K562 (cell line): ENCODE measurements around the gene RND1. TPM values are rescaled to one million over a fixed set of nuclear protein-coding genes. Genes with fewer than 3 reads are reported as not detected.

Experiments used
- BRD9 ChIP-seq: fragments of 450-650 bp; IDR thresholded peaks from 2 replicates; pipeline ENCODE4 v1.6.1; 2018; ENCODE audit warnings: low read depth; ENCODE audit not compliant: partially characterized antibody
- CBX3 ChIP-seq, 2 experiments: IDR thresholded peaks; 1 replicate in 1 of 2; 2 replicates in 1 of 2; pipeline ENCODE4 v1.6.1; 2012; ENCODE audit warnings: inconsistent platforms in 2 of 2, low read length in 2 of 2, borderline replicate concordance in 1 of 2, control low read depth in 1 of 2
- COPS2 ChIP-seq: fragments of 450-650 bp; conservative IDR thresholded peaks from 2 replicates; pipeline ENCODE4 v1.6.1; 2016; ENCODE audit warnings: mild to moderate bottlenecking, moderate library complexity
- DMBX1 ChIP-seq: fragments of 250-450 bp; sonication (Bioruptor Pico); IDR thresholded peaks from 2 replicates; pipeline ENCODE4 v1.8.0; 2022; ENCODE audit warnings: inconsistent platforms, mild to moderate bottlenecking, moderate library complexity, borderline replicate concordance
- ETV1 ChIP-seq: fragments of 450-650 bp; conservative IDR thresholded peaks from 2 replicates; pipeline ENCODE4 v1.6.1; 2016; ENCODE audit warnings: missing genetic modification characterization, control low read depth, low read depth, missing compliant biosample characterization
- HOXB6 ChIP-seq: fragments of 250-450 bp; sonication (Bioruptor Pico); IDR thresholded peaks from 2 replicates; pipeline ENCODE4 v1.5.1; 2022; ENCODE audit warnings: mild to moderate bottlenecking, borderline replicate concordance
- MBD2 ChIP-seq: sonication (generic); IDR thresholded peaks from 2 replicates; pipeline ENCODE4 v1.6.1; 2016; ENCODE audit warnings: low read depth, borderline replicate concordance
- MCM3 ChIP-seq: fragments of 450-650 bp; IDR thresholded peaks from 2 replicates; pipeline ENCODE4 v1.6.1; 2016
- PHB ChIP-seq: fragments of 250-450 bp; sonication (Bioruptor Pico); IDR thresholded peaks from 2 replicates; pipeline ENCODE4 v1.5.0; 2021
- POLR2AphosphoS5 ChIP-seq: IDR thresholded peaks from 2 replicates; pipeline ENCODE4 v1.6.1; 2011; ENCODE audit warnings: mild to moderate bottlenecking, low read depth, low read length, moderate library complexity; ENCODE audit not compliant: control insufficient read depth, insufficient read depth
- POLR2B ChIP-seq: fragments of 450-650 bp; IDR thresholded peaks from 2 replicates; pipeline ENCODE4 v1.6.1; 2018; ENCODE audit warnings: low read depth; ENCODE audit not compliant: partially characterized antibody
- ZBTB7A ChIP-seq: IDR thresholded peaks from 2 replicates; pipeline ENCODE4 v1.6.1; 2011; ENCODE audit warnings: low read depth, mild to moderate bottlenecking, low read length, moderate library complexity, borderline replicate concordance; ENCODE audit not compliant: control insufficient read depth
- ZFP36 ChIP-seq: fragments of 150-350 bp; IDR thresholded peaks from 2 replicates; pipeline ENCODE4 v1.6.1; 2018; ENCODE audit warnings: low read length, low read depth; ENCODE audit not compliant: partially characterized antibody
- ZKSCAN8 ChIP-seq: fragments of 200-800 bp; sonication (Bioruptor generic); IDR thresholded peaks from 2 replicates; pipeline ENCODE4 v1.6.1; 2016; ENCODE audit warnings: missing genetic modification characterization, missing compliant biosample characterization
- ZNF764 ChIP-seq: fragments of 250-450 bp; sonication (Bioruptor Pico); IDR thresholded peaks from 2 replicates; pipeline ENCODE4 v1.4.0; 2020; ENCODE audit warnings: low read depth, mild to moderate bottlenecking, moderate library complexity
- polyA plus RNA-seq, 8 experiments: library from polyadenylated mRNA; depleted of rRNA in 4 of 8; stranded (reverse) in 5 of 8; unstranded in 3 of 8; fragments of >200 nt; fragmentation: Nextera tagmentation in 2 of 8; fragmentation: Illumina TruSeq in 1 of 8; extraction: Ambion mirVana in 2 of 8; extraction: Trizol in 1 of 8; gene quantifications; 2 replicates each; pipeline versions ENCODE4 v1.2.1 to v1.2.3, GENCODE V29; 2011 to 2014; ENCODE audit warnings: inconsistent platforms in 1 of 8, missing spikeins in 1 of 8
- total RNA-seq, 7 experiments: library from RNA; depleted of rRNA in 6 of 7; stranded (reverse); fragments of >200 nt in 6 of 7; fragmentation: Illumina TruSeq in 2 of 7; extraction: Trizol in 2 of 7; gene quantifications; 2 replicates each; pipeline versions ENCODE4 v1.2.1 to v1.2.3, GENCODE V29; 2011 to 2021; ENCODE audit warnings: low replicate concordance in 1 of 7
- TF ChIP-seq, protein P1 (sequence below): sonication (generic); formaldehyde crosslinking; IDR thresholded peaks from 2 replicates; pipeline ENCODE4 v1.8.1; 2023; ENCODE audit warnings: mild to moderate bottlenecking, missing genetic modification reagents, moderate library complexity
- TF ChIP-seq, protein P2 (sequence below): fragments of 250-450 bp; sonication (Bioruptor Pico); IDR thresholded peaks from 2 replicates; pipeline ENCODE4 v1.6.1; 2021; ENCODE audit warnings: mild to moderate bottlenecking
- TF ChIP-seq, protein P3 (sequence below): sonication (generic); formaldehyde crosslinking; IDR thresholded peaks from 2 replicates; pipeline ENCODE4 v1.8.1; 2023; ENCODE audit warnings: missing genetic modification reagents, mild to moderate bottlenecking, borderline replicate concordance

The RND1 gene
- total and polyA plus RNA-seq, 9 of the 15 experiments (the other 6 are each of a cell fraction or from before 2014, with no cell fraction given): 0.18 to 0.78 (median 0.58) TPM; not detected in 2

GRCh38 chr12:48815126-48816110, 50.3 kb downstream of the RND1 start (continued):
- TF ChIP-seq, protein P1, sequence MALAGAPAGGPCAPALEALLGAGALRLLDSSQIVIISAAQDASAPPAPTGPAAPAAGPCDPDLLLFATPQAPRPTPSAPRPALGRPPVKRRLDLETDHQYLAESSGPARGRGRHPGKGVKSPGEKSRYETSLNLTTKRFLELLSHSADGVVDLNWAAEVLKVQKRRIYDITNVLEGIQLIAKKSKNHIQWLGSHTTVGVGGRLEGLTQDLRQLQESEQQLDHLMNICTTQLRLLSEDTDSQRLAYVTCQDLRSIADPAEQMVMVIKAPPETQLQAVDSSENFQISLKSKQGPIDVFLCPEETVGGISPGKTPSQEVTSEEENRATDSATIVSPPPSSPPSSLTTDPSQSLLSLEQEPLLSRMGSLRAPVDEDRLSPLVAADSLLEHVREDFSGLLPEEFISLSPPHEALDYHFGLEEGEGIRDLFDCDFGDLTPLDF (CRISPR knock-in tag): no peak
- TF ChIP-seq MCM3: no peak
- TF ChIP-seq MBD2: 0 out of 2 replicates have a peak, but pooled peaks have one; percentile 31
- TF ChIP-seq ZBTB7A: peak; percentile 57; the same call in 1 of the 2 replicates
- TF ChIP-seq, protein P2, sequence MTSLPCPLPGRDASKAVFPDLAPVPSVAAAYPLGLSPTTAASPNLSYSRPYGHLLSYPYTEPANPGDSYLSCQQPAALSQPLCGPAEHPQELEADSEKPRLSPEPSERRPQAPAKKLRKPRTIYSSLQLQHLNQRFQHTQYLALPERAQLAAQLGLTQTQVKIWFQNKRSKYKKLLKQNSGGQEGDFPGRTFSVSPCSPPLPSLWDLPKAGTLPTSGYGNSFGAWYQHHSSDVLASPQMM (CRISPR knock-in tag): no peak
- peak; percentile 75 for TF ChIP-seq POLR2B
- peak; percentile 40 for TF ChIP-seq BRD9
- no peak for TF ChIP-seq HOXB6 (CRISPR knock-in tag)
- peak; percentile 27; the same call in 1 of the 2 replicates for TF ChIP-seq ETV1 (tag)
- TF ChIP-seq CBX3 (IDR thresholded peaks at IDR 0.05; ENCODE audit: borderline replicate concordance in 1 of 2, low read length in 2 of 2): peak in 1 of 2 experiments; percentile 47; a peak in 1 of 3 replicates
- peak; percentile 54 for TF ChIP-seq POLR2AphosphoS5
- no peak for TF ChIP-seq DMBX1 (CRISPR knock-in tag)
- TF ChIP-seq, protein P3, sequence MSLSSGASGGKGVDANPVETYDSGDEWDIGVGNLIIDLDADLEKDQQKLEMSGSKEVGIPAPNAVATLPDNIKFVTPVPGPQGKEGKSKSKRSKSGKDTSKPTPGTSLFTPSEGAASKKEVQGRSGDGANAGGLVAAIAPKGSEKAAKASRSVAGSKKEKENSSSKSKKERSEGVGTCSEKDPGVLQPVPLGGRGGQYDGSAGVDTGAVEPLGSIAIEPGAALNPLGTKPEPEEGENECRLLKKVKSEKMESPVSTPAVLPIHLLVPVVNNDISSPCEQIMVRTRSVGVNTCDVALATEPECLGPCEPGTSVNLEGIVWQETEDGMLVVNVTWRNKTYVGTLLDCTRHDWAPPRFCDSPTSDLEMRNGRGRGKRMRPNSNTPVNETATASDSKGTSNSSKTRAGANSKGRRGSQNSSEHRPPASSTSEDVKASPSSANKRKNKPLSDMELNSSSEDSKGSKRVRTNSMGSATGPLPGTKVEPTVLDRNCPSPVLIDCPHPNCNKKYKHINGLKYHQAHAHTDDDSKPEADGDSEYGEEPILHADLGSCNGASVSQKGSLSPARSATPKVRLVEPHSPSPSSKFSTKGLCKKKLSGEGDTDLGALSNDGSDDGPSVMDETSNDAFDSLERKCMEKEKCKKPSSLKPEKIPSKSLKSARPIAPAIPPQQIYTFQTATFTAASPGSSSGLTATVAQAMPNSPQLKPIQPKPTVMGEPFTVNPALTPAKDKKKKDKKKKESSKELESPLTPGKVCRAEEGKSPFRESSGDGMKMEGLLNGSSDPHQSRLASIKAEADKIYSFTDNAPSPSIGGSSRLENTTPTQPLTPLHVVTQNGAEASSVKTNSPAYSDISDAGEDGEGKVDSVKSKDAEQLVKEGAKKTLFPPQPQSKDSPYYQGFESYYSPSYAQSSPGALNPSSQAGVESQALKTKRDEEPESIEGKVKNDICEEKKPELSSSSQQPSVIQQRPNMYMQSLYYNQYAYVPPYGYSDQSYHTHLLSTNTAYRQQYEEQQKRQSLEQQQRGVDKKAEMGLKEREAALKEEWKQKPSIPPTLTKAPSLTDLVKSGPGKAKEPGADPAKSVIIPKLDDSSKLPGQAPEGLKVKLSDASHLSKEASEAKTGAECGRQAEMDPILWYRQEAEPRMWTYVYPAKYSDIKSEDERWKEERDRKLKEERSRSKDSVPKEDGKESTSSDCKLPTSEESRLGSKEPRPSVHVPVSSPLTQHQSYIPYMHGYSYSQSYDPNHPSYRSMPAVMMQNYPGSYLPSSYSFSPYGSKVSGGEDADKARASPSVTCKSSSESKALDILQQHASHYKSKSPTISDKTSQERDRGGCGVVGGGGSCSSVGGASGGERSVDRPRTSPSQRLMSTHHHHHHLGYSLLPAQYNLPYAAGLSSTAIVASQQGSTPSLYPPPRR (CRISPR knock-in tag): no peak
- TF ChIP-seq COPS2: no peak
- no peak for TF ChIP-seq ZKSCAN8
- no peak for TF ChIP-seq ZNF764 (CRISPR knock-in tag)
- TF ChIP-seq ZFP36: no peak
- no peak for TF ChIP-seq PHB (CRISPR knock-in tag)
